Rectal smooth muscle tissue (tissue), 1 donor: Measurements from ENCODE around the gene FTCDNL1.

Experiments
- H3K27ac ChIP-seq: one replicate; pipeline ENCODE4 v1.7.0; 2013; ENCODE audit warnings: low read depth, low read length, inconsistent platforms
- H3K27me3 ChIP-seq: one replicate; pipeline ENCODE4 v1.7.0; 2013; ENCODE audit warnings: low read length; ENCODE audit not compliant: control insufficient read depth, insufficient read depth
- H3K36me3 ChIP-seq: one replicate; pipeline ENCODE4 v1.7.0; 2013; ENCODE audit warnings: low read length; ENCODE audit not compliant: control insufficient read depth, insufficient read depth
- H3K4me1 ChIP-seq: one replicate; pipeline ENCODE4 v1.7.0; 2013; ENCODE audit warnings: low read length; ENCODE audit not compliant: control insufficient read depth, insufficient read depth
- H3K4me3 ChIP-seq: one replicate; pipeline ENCODE4 v1.7.0; 2013; ENCODE audit warnings: low read length
- H3K9ac ChIP-seq: one replicate; pipeline ENCODE4 v1.7.0; 2013; ENCODE audit warnings: low read length

The FTCDNL1 gene

GRCh38 chr2:199804831-199805230 lies 46.2 kb downstream of the FTCDNL1 start:
- no peak overlapping the region for H3K9ac ChIP-seq

GRCh38 chr2:199798831-199799580 lies 52.0 kb downstream of the FTCDNL1 start:
- no peak overlapping the region for H3K4me3 ChIP-seq
- no peak overlapping the region for H3K9ac ChIP-seq
- H3K27ac ChIP-seq: no peak overlapping the region

More at GRCh38 chr2:199804831-199805230, 46.2 kb downstream of the FTCDNL1 start:
- H3K27me3 ChIP-seq: no peaks in the 10 kb centered on the region
- peaks cover 4% of the 10 kb centered on the region for H3K4me1 ChIP-seq
- no peaks in the 10 kb centered on the region for H3K36me3 ChIP-seq
- no peak overlapping the region for H3K4me3 ChIP-seq
- H3K27ac ChIP-seq: no peak overlapping the region

GRCh38 chr2:199797431-199798403 lies 53.3 kb downstream of the FTCDNL1 start:
- H3K27ac ChIP-seq: no peak overlapping the region
- no peaks in the 10 kb centered on the region for H3K36me3 ChIP-seq
- H3K9ac ChIP-seq: no peak overlapping the region
- H3K4me3 ChIP-seq: no peak overlapping the region
- no peaks in the 10 kb centered on the region for H3K27me3 ChIP-seq
- no peaks in the 10 kb centered on the region for H3K4me1 ChIP-seq

More at GRCh38 chr2:199798831-199799580, 52.0 kb downstream of the FTCDNL1 start:
- H3K27me3 ChIP-seq: no peaks in the 10 kb centered on the region
- H3K36me3 ChIP-seq: no peaks in the 10 kb centered on the region
- H3K4me1 ChIP-seq: no peaks in the 10 kb centered on the region

- no peaks in the 10 kb centered on the region for H3K27me3 ChIP-seq
- H3K27ac ChIP-seq: no peak overlapping the region
- H3K4me3 ChIP-seq: no peak overlapping the region
- H3K36me3 ChIP-seq: no peaks in the 10 kb centered on the region
- no peak overlapping the region for H3K9ac ChIP-seq
- H3K4me1 ChIP-seq: no peaks in the 10 kb centered on the region
Observed at GRCh38 chr2:199792381-199792780, 58.6 kb downstream of the FTCDNL1 start.

GRCh38 chr2:199791326-199791725 lies 59.7 kb downstream of the FTCDNL1 start:
- H3K4me1 ChIP-seq: no peaks in the 10 kb centered on the region
- H3K4me3 ChIP-seq: no peak overlapping the region
- H3K9ac ChIP-seq: no peak overlapping the region

GRCh38 chr2:199784512-199784911 lies 66.5 kb downstream of the FTCDNL1 start:
- no peaks in the 10 kb centered on the region for H3K27me3 ChIP-seq

More at GRCh38 chr2:199791326-199791725, 59.7 kb downstream of the FTCDNL1 start:
- Histone ChIP-seq H3K27me3 (no peaks in the 10 kb centered on the region), H3K36me3 (no peaks in the 10 kb centered on the region), H3K27ac (no peak overlapping the region)

GRCh38 chr2:199779589-199779988 lies 71.4 kb downstream of the FTCDNL1 start:
- no peaks in the 10 kb centered on the region for H3K4me1 ChIP-seq
- H3K4me3 ChIP-seq: no peak overlapping the region
- H3K27ac ChIP-seq: no peak overlapping the region
- no peak overlapping the region for H3K9ac ChIP-seq
- H3K27me3 ChIP-seq: no peaks in the 10 kb centered on the region
- no peaks in the 10 kb centered on the region for H3K36me3 ChIP-seq

More at GRCh38 chr2:199784512-199784911, 66.5 kb downstream of the FTCDNL1 start:
- no peak overlapping the region for H3K4me3 ChIP-seq
- no peaks in the 10 kb centered on the region for H3K4me1 ChIP-seq
- no peak overlapping the region for H3K27ac ChIP-seq
- no peak overlapping the region for H3K9ac ChIP-seq
- H3K36me3 ChIP-seq: no peaks in the 10 kb centered on the region

- H3K27ac ChIP-seq: no peak overlapping the region
- H3K36me3 ChIP-seq: no peaks in the 10 kb centered on the region
- no peaks in the 10 kb centered on the region for H3K27me3 ChIP-seq
- no peaks in the 10 kb centered on the region for H3K4me1 ChIP-seq
- no peak overlapping the region for H3K9ac ChIP-seq
- no peak overlapping the region for H3K4me3 ChIP-seq
Observed at GRCh38 chr2:199778655-199779054, 72.3 kb downstream of the FTCDNL1 start.

- H3K27ac ChIP-seq: no peak overlapping the region
- H3K4me3 ChIP-seq: no peak overlapping the region
- no peaks in the 10 kb centered on the region for H3K36me3 ChIP-seq
- H3K9ac ChIP-seq: no peak overlapping the region
- H3K4me1 ChIP-seq: no peaks in the 10 kb centered on the region
- H3K27me3 ChIP-seq: no peaks in the 10 kb centered on the region
Observed at GRCh38 chr2:199777916-199778315, 73.1 kb downstream of the FTCDNL1 start.

GRCh38 chr2:199777315-199777714 lies 73.7 kb downstream of the FTCDNL1 start:
- H3K27me3 ChIP-seq: no peaks in the 10 kb centered on the region
- H3K27ac ChIP-seq: no peak overlapping the region
- H3K9ac ChIP-seq: no peak overlapping the region
- no peaks in the 10 kb centered on the region for H3K36me3 ChIP-seq
- no peaks in the 10 kb centered on the region for H3K4me1 ChIP-seq
- H3K4me3 ChIP-seq: no peak overlapping the region

GRCh38 chr2:199775267-199775666 lies 75.7 kb downstream of the FTCDNL1 start:
- Histone ChIP-seq H3K9ac (no peak overlapping the region), H3K36me3 (no peaks in the 10 kb centered on the region), H3K4me3 (no peak overlapping the region), H3K27ac (no peak overlapping the region), H3K4me1 (no peaks in the 10 kb centered on the region), H3K27me3 (no peaks in the 10 kb centered on the region)
